Sigmoid colon (tissue), 7 donors: Measurements from ENCODE around the gene PPP1R15B. TPM values are rescaled to one million over a fixed set of nuclear protein-coding genes. Genes with fewer than 3 reads are reported as not detected.

ENCODE experiments used
- DNase-seq: peaks from one replicate; pipeline ENCODE4 v3.0.0-alpha.2; 2019
- H3K27ac ChIP-seq, 4 donors: fragments of 200-600 bp; sonication (generic); one replicate each; pipeline ENCODE4 v1.5.1; 2016 to 2019; ENCODE audit warnings: mild to moderate bottlenecking in 1 of 4
- H3K27me3 ChIP-seq, 3 donors: fragments of 200-600 bp; sonication (generic); one replicate each; pipeline ENCODE4 v1.5.1; 2019; ENCODE audit warnings: mild to moderate bottlenecking in 1 of 3
- H3K36me3 ChIP-seq, 4 donors: fragments of 200-600 bp; sonication (generic); one replicate each; pipeline ENCODE4 v1.5.1; 2016 to 2019
- H3K4me1 ChIP-seq, 4 donors: fragments of 200-600 bp; sonication (generic); one replicate each; pipeline ENCODE4 v1.5.1; 2017 to 2019
- H3K4me3 ChIP-seq, 4 donors: fragments of 200-600 bp; sonication (generic); one replicate each; pipeline ENCODE4 v1.5.1; 2017 to 2019; ENCODE audit warnings: mild to moderate bottlenecking in 2 of 4, moderate library complexity in 1 of 4
- H3K9me3 ChIP-seq, 4 donors: fragments of 200-600 bp in 3 of 4; sonication (generic) in 3 of 4; one replicate each; pipeline versions ENCODE4 v1.5.1 to v1.6.1; 2013 to 2019
- EP300 ChIP-seq, 4 donors: sonication (generic); formaldehyde crosslinking; IDR thresholded peaks; one replicate each; pipeline ENCODE4 v1.6.1; 2017; ENCODE audit warnings: antibody characterized with exemption in 4 of 4
- POLR2A ChIP-seq, 2 donors: fragments of 450-650 bp; IDR thresholded peaks; one replicate each; pipeline ENCODE4 v1.6.1; 2016; ENCODE audit warnings: antibody characterized with exemption in 2 of 2, mild to moderate bottlenecking in 2 of 2, moderate library complexity in 2 of 2
- POLR2AphosphoS5 ChIP-seq, 4 donors: sonication (generic); formaldehyde crosslinking; IDR thresholded peaks; one replicate each; pipeline ENCODE4 v1.6.1; 2017; ENCODE audit warnings: antibody characterized with exemption in 4 of 4
- WGBS, 2 donors: extraction: QIAGEN DNeasy Blood & Tissue Kit; methylation state at CpG; one replicate each; pipeline ENCODE4 v1.1.7; 2013; 5-methylcytosine and 5-hydroxymethylcytosine counted together
- intact Hi-C: fragments of 100-400 bp; cut with DNase I; formaldehyde crosslinking; loops from one replicate; pipeline ENCODE4 v1.15.1; 2023
- polyA plus RNA-seq, 3 donors: library from polyadenylated mRNA; stranded (reverse); fragments of 200-250 nt; gene quantifications; one replicate each; pipeline ENCODE4 v1.2.3, GENCODE V29; 2013
- total RNA-seq, 4 donors: library from RNA; depleted of rRNA; stranded (reverse); fragments of >200 nt; gene quantifications; one replicate each; pipeline ENCODE4 v1.1.0, GENCODE V29; 2016
- TF ChIP-seq, protein P1 (sequence below), 4 experiments: fragments of 450-650 bp in 3 of 4; fragments of 200-600 bp in 1 of 4; IDR thresholded peaks; one replicate each; pipeline ENCODE4 v1.5.1; 2016 to 2019; ENCODE audit warnings: antibody characterized with exemption in 4 of 4, mild to moderate bottlenecking in 3 of 4, moderate library complexity in 2 of 4
- donor health status: healthy with polysubstance abuse.
- donor health status: Bipolar disorder and iron deficiency.
- donor health status: healthy.

Gene PPP1R15B
- total and polyA plus RNA-seq, 7 donors = 9.0 to 44.7 (median 40.0) TPM

GRCh38 chr1:204367193-204367858 lies 44.3 kb downstream of the PPP1R15B start:
- intact Hi-C loops = no loop called here

GRCh38 chr1:204366759-204367158 lies 44.9 kb downstream of the PPP1R15B start:
- Histone ChIP-seq H3K36me3 (no peaks in the 10 kb centered on the region), H3K27me3 (peaks cover 0 to 12% (median 0%) of the 10 kb centered on the region in 3 donors), H3K27ac (no peak overlapping the region), H3K9me3 (no peaks in the 10 kb centered on the region), H3K4me1 (peaks cover 0 to 12% (median 8%) of the 10 kb centered on the region in 4 donors), H3K4me3 (no peak overlapping the region)
- WGBS, 2 donors = 90 to 93% methylated on average over 7 of the region's 7 CpGs
- intact Hi-C loops = no loop called here
- no peak for TF ChIP-seq POLR2AphosphoS5 (IDR thresholded peaks at IDR 0.05)
- TF ChIP-seq EP300 (IDR thresholded peaks at IDR 0.05) = no peak
- TF ChIP-seq, protein P1, sequence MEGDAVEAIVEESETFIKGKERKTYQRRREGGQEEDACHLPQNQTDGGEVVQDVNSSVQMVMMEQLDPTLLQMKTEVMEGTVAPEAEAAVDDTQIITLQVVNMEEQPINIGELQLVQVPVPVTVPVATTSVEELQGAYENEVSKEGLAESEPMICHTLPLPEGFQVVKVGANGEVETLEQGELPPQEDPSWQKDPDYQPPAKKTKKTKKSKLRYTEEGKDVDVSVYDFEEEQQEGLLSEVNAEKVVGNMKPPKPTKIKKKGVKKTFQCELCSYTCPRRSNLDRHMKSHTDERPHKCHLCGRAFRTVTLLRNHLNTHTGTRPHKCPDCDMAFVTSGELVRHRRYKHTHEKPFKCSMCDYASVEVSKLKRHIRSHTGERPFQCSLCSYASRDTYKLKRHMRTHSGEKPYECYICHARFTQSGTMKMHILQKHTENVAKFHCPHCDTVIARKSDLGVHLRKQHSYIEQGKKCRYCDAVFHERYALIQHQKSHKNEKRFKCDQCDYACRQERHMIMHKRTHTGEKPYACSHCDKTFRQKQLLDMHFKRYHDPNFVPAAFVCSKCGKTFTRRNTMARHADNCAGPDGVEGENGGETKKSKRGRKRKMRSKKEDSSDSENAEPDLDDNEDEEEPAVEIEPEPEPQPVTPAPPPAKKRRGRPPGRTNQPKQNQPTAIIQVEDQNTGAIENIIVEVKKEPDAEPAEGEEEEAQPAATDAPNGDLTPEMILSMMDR (IDR thresholded peaks at IDR 0.05) = no peak
- TF ChIP-seq POLR2A (IDR thresholded peaks at IDR 0.05) = no peak
- DNase-seq = no peak

More at GRCh38 chr1:204367193-204367858, 44.3 kb downstream of the PPP1R15B start:
- peaks cover 0 to 12% (median 0%) of the 10 kb centered on the region in 3 donors for H3K27me3 ChIP-seq
- peaks cover 0 to 12% (median 8%) of the 10 kb centered on the region in 4 donors for H3K4me1 ChIP-seq
- 81 to 85% methylated on average over 16 of the region's 16 CpGs for WGBS, 2 donors
- no peak overlapping the region for H3K4me3 ChIP-seq
- no peak overlapping the region for H3K27ac ChIP-seq
- TF ChIP-seq POLR2A (IDR thresholded peaks at IDR 0.05) (no peak), POLR2AphosphoS5 (IDR thresholded peaks at IDR 0.05) (no peak), EP300 (IDR thresholded peaks at IDR 0.05) (no peak)
- TF ChIP-seq, protein P1 (IDR thresholded peaks at IDR 0.05) = no peak
- H3K9me3 ChIP-seq = no peaks in the 10 kb centered on the region
- DNase-seq = no peak
- H3K36me3 ChIP-seq = no peaks in the 10 kb centered on the region

DNA sequence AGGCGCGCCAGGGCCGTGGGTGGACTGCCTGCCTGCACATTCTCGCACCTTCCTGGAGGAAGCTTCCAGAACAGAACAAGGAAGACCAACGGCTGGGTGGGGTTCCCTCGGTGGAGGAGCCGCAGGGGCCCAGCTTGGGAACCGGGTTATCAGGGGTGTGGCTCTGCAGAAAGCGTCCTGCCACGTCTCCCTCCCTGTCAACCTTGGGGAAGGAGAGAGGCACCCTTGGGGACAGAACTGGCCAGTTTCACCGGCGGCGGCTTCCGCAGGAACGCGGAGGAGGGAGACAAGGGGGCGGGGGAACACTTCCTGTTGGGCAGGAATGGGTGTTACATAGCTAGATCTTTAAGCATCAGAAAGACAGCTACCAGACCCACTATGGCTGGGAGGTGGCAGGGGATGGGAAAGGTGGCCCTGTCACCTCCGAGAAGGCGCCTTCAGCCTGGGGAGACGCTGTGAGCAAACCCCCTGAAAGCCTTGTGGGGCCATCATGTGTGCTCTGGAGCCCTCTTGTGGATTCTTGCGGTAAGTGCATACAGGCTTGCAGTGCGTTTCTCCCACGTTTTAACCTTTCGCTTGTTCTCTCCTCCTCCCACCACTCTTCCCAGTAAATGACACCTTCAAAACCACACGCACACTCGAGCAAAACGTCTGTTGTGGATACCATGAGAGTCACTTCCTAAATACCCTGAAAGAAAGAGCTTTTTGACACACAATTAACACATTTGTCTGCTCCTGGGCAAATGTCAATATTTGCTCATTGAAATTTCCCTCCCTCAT lies 48.1 kb downstream of the PPP1R15B start:
- intact Hi-C loops = loop anchor here (1.0 to 5.0 kb wide), 4 partner anchors 105 to 501 kb away; partner anchors contain the start of gene SNRPE
- Histone ChIP-seq H3K4me3 (peak overlapping the region; percentile 15 to 52 (median 48)), H3K9me3 (no peaks in the 10 kb centered on the region), H3K27me3 (peaks cover 4 to 28% (median 9%) of the 10 kb centered on the region in 3 donors), H3K4me1 (peaks cover 0 to 18% (median 16%) of the 10 kb centered on the region in 4 donors), H3K36me3 (no peaks in the 10 kb centered on the region), H3K27ac (peak overlapping the region in 2 of 4 donors; percentile 45 to 57)
- no peak for TF ChIP-seq POLR2AphosphoS5 (IDR thresholded peaks at IDR 0.05)
- TF ChIP-seq, protein P1 (IDR thresholded peaks at IDR 0.05) = peak; percentile 93 to 99 (median 96)
- DNase-seq = peak; percentile 86
- 1% methylated on average over 27 of the region's 27 CpGs for WGBS, 2 donors

- TF ChIP-seq POLR2A (IDR thresholded peaks at IDR 0.05) = no peak
- TF ChIP-seq POLR2AphosphoS5 (IDR thresholded peaks at IDR 0.05) = no peak
- TF ChIP-seq EP300 (IDR thresholded peaks at IDR 0.05) = no peak
- TF ChIP-seq, protein P1 (IDR thresholded peaks at IDR 0.05) = no peak
Observed at GRCh38 chr1:204362984-204363334, 48.7 kb downstream of the PPP1R15B start.

More at GRCh38 chr1:204362984-204363334, 48.7 kb downstream of the PPP1R15B start:
- Histone ChIP-seq H3K4me3 (peak overlapping the region; percentile 15 to 52 (median 48)), H3K9me3 (no peaks in the 10 kb centered on the region), H3K4me1 (peaks cover 0 to 18% (median 16%) of the 10 kb centered on the region in 4 donors), H3K27ac (peak overlapping the region in 2 of 4 donors; percentile 45 to 57), H3K36me3 (no peaks in the 10 kb centered on the region), H3K27me3 (peaks cover 4 to 25% (median 9%) of the 10 kb centered on the region in 3 donors)
- DNase-seq = no peak
- intact Hi-C loops = loop anchor here (1.0 to 5.0 kb wide), 4 partner anchors 105 to 501 kb away; partner anchors contain the start of gene SNRPE
- 52 to 56% methylated on average over 11 of the region's 11 CpGs for WGBS, 2 donors
